Measurements from ENCODE around the gene P4HTM.

P4HTM gene, protein sequence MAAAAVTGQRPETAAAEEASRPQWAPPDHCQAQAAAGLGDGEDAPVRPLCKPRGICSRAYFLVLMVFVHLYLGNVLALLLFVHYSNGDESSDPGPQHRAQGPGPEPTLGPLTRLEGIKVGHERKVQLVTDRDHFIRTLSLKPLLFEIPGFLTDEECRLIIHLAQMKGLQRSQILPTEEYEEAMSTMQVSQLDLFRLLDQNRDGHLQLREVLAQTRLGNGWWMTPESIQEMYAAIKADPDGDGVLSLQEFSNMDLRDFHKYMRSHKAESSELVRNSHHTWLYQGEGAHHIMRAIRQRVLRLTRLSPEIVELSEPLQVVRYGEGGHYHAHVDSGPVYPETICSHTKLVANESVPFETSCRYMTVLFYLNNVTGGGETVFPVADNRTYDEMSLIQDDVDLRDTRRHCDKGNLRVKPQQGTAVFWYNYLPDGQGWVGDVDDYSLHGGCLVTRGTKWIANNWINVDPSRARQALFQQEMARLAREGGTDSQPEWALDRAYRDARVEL

DNA sequence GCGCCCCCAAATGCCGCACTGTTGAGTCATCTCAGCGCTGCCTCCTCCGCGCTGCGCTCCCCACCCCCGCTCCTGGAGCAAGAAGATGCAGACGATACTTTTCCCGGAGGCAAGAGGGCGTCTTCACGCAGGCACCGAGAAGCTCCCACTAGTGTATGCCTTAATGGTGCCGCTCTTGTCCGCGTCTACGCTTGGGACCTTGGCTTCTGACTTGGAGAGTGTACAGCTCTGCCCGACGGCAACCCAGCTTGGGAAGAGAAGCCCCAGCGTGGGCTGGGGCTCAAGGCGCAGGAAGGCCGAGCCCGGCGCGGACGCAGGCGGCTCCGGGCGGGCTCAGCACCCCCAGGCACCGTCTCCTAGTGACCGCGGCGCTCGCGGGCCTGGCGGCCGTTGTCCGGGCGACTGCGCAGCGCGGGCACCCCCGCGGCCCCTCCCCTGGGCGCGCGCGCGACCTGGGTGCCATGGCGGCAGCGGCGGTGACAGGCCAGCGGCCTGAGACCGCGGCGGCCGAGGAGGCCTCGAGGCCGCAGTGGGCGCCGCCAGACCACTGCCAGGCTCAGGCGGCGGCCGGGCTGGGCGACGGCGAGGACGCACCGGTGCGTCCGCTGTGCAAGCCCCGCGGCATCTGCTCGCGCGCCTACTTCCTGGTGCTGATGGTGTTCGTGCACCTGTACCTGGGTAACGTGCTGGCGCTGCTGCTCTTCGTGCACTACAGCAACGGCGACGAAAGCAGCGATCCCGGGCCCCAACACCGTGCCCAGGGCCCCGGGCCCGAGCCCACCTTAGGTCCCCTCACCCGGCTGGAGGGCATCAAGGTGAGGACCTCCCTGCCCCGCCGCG lies at the start of gene P4HTM:
Gene P4HTM (plus strand): TSS at position 446 of the 840 bp plus-strand sequence. CDS start 16 bp downstream, at position 462.
- peak; percentile 89 for DNase-seq

DNA sequence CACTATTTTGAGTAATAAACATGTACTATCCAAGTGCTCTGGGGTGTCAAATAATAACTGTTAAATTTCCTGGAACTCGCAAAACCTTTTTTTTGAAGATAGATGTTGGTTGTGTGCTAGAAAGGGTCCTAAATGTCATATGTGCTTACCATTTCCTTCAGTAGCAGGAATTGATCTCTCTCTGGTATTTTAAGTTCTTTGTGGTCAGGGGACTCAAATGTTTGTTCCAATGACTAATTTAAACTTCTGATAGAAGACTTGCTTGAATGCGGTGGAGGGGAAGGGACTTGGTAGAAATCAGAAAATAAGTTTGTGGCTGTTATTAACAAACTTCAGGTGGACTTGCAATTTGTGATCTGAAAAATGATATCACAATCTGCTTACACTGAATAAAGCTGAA lies 44.6 kb upstream of the P4HTM start:
- no peak for DNase-seq

DNA sequence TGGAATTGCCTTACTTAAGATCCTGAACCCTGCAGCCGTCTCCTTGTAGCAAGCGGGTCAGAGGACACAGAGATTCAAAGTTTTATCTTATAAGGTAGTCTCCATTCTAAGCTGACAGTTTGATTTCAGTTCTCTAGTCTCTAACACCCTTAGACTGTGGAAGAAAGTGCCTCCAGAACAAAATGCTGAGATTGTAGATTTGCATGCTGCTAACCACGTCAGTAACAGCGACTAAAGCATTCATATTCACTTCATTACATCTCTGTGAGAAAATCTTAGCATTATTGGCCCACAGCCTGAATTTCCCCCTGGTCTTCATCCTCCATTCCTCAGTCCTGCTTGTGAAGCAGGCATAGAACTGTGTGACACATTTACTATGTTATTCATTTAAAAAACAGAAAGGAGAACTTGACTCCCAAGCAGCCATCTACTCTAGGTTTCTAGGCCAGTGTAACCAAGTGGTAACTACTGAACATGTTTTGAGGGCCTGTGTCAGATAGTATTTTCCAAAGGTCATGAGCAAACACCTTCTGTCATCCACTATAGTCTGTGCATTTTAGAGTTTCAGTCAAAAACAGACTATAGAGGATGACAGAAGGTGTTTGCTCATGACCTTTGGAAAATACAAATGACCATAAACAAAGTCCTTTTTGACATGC lies 44.0 kb upstream of the P4HTM start:
- no peak for DNase-seq

DNA sequence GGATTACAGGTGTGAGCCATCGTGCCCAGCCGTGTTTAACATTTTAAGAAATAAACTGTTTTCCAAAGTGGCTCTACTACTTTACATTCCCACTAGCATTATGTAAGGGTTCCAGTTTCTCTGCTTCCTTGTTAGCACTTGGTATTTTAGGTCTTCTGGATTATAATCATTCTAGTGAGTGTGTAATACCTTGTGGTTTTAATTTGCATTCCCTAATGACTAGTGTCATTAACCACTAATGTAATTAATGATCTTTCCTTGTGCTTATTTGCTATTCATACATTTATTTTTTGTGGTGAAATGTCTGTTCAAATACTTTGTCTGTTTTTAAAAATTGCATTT lies 40.7 kb upstream of the P4HTM start:
- DNase-seq, result no peak

DNA sequence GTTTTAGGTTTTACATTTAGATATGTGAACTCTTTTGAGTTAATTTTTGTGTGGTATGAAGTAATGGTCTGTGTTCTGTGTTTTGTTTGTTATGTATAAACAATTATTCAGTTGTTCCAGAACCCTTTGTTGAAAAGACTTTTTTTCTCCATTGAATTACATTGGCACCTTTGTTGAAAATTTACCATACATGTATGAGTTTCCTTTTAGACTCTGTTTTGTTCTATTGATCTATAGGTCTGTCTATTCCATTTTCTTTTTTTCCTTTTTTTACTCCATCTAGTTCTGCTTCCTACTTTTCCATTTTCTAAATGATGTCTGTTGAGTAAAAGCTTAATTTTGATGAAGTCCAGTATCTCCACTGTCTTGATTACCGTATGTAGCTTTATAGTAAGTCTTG lies 40.0 kb upstream of the P4HTM start:
- DNase-seq, result no peak

DNA sequence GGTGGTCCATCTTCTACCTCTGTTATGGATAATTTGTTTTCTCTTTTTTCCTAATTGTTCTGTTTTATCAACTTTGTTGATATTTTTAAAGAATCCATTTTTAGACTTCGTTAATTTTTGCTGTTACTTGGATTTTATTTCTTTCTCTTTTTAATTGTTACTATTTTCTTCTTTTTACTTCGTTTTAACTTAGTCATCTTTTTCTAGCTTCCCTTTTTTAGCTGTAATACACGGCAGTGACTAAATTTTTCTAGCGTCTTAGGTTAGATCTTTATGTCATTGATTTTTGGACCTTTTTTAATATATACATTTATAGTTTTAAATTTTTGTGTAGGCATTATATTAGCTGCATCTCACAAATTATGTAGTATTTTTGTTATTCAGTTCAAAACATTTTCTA lies 38.3 kb upstream of the P4HTM start:
- DNase-seq, result no peak

DNA sequence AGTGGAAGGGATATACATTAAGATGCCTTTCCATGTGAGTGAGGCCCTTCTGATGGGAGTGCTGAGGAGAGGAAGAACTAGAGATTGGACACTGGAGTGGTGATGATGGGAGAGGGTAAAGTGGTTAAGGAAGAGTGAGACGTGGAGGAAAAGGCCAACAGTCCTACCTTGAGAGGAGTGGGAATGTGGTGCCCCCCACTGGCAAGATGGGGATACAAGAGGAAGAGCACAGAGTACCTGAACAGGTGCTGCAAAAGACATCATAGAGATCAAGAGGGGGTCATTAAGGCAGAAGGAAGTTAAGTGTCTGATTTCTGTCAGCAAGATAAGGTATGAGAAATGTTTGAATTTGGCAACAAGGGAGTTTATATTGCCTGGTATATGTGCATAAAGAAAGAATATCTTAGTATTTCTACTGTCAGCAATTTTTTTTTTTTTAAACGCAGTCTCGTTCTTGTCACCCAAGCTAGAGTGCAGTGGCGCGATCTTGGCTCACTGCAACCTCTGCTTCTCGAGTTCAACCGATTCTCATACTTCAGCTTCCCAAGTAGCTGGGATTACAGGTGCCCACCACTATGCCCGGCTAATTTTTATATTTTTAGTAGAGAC lies 37.4 kb upstream of the P4HTM start:
- peak; percentile 71 for DNase-seq

DNA sequence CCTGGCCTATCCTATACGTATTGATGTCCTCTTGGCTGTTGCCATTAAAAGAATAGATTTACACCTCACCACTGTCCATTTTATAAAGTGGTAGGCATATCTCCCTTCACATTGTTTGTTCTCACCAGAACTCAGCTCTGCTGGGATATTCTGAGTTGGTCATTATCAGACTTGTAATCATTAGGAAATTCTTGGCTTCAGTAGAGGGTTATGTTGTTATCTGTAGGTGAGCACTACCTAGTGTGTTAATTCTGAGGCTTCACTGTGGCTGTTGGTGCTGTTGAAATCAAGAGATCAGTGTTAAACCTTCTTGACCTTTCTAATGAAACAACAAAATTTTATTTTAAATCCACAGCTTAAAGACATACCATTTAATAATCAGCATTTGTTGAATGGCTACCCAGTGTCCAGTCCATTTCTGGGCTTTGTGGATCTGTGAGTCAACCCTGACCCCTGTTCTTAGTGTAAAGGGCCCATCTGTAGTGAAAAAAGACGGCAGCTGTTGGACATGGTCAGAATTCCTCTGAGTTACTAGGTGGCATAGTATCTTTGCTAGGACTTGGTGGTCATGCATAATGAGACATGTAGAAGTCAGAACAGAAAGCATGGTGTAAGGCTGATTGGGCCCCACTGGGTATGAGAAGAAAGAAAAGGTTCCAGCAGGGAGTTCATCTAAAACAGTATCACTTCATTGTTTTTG lies 32.9 kb upstream of the P4HTM start:
- DNase-seq, result no peak

DNA sequence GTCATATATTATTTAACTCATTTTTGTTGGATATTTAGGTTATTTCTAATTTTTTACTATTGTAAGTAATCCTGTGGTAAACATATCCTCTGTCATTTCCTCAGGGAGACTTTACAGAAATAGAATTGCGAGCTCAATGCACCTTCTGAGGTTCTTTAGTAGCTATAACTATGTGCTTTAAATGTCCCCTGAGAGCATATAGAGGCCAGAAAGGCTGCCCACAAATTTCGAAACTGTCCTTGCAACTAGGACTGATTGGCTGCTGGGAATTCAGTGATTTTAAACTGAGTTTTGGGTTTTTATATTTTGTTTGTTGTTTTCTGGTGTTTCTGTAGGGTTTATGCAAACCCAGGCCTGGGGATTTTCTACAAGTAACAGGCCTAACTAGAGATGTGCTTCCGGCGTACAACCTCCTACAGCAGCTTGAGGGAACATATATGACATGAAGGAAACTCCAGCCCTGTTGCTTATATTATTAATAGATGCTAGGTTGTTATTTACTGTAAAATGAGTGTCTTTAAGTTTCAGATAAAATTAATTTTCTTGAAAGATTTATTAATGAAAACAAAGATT lies 29.1 kb upstream of the P4HTM start:
- no peak for DNase-seq

DNA sequence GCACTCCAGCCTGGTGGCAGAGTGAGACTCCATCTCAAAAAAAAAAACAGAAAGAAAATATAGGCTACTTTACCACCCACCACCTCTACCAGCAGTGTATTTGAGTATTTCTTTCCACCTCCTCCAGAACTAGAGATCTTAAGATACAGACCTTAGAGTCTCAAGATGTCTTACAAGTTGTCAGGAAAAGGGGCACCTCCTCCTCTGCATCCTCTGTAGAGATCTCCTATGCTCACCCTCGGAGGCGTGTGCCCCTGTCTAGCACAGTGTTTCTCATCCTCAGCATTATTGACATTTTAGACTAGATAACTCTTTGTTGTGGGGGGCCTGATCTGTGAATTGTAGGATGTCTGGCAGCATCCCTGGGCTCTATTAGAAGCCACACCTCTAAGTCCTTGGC lies 27.7 kb upstream of the P4HTM start:
- no peak for DNase-seq

DNA sequence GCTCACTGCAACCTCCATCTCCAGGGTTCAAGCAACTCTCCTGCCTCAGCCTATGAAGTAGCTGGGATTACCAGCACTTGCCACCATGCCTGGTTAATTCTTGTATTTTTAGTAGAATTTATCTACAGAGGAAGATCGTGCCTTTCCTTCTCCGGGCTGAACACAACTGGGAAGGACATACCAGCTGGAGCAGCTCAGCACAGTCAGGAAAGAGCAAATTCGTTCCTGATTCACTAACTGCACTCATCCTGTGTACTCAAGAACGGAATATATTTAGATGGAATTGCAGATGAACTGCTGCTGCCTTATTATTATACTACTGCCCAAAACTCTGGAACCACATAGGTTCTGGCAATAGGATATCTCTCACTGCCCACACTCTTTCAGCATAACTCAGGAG lies 27.1 kb upstream of the P4HTM start:
- DNase-seq, result no peak

DNA sequence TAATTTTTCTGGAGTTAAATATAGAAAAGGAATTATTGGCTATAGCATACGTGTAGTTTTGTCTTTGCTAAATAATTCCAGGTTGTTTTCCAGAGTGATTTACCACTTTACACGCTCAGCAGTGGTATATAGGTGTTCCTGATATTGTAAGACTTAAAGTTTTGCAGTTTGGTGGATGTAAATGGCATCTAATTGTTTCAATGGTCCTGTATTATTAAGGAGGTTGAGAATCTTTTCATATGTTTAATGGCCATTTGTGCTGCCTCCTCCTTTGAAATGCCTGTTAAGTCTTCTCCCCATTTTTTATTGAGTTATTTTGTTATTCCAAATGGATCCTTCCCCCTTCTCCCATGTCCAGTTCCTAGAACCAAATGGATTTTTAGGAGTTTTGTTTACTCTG lies 26.4 kb upstream of the P4HTM start:
- no peak for DNase-seq

DNA sequence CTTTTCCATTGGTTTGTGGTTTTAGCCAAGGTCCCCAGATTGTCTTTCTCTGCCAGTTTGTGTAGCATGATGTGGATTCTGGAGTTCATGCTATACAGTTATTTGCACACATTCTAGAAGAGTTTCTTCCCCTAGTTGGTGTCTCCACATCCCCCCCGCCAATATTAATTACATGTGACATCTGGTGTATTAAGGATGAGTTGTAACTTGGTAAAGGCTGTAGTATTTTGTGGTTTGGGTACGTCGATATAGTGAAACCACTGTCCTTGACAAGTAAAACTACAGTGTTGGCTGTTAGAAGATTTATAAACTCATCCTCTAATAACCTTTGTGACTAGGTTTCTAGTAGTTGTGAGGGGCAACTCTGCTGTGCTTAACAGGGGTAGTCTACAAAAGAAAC lies 23.7 kb upstream of the P4HTM start:
- no peak for DNase-seq

DNA sequence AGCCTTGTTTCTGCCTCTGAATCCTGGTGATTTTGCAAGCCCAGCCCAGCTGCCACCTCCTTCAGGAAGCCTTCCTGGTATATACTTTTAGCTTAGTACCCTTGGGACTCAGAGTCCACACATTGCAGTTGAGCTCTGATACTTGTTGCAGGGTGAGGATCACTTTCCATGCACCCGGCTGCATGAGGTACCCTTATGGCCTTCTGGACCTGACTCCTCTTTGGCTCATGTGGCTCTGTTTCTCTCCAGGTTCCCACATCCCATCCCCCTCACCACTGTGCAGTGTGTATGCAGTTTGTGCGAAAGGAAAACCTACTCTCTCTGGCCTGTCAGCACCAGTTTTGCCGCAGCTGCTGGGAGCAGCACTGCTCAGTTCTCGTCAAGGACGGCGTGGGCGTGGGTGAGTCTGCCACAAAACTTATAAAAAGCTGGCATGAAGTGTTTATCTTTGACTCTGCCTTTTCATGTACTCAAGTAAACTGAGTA lies 23.1 kb upstream of the P4HTM start:
- DNase-seq, result peak; percentile 15

DNA sequence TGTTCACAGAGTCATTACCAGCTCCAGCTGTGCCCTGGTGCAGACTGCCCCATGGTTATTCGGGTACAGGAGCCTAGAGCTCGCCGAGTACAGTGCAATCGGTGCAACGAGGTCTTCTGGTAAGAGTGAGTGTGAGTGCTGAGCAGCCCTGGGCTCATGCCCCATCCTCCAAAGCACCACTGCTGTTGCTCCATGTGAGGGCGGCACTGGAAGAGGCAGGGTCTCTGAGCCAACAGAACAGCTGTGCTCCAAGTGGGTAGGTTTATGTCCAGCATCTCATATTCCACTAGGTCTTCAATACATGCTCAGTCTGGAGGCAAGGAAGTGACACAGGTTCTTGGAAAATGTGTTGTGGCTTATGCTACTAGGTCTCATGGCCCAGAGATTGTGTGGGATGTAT lies 19.5 kb upstream of the P4HTM start:
- DNase-seq, result no peak

DNA sequence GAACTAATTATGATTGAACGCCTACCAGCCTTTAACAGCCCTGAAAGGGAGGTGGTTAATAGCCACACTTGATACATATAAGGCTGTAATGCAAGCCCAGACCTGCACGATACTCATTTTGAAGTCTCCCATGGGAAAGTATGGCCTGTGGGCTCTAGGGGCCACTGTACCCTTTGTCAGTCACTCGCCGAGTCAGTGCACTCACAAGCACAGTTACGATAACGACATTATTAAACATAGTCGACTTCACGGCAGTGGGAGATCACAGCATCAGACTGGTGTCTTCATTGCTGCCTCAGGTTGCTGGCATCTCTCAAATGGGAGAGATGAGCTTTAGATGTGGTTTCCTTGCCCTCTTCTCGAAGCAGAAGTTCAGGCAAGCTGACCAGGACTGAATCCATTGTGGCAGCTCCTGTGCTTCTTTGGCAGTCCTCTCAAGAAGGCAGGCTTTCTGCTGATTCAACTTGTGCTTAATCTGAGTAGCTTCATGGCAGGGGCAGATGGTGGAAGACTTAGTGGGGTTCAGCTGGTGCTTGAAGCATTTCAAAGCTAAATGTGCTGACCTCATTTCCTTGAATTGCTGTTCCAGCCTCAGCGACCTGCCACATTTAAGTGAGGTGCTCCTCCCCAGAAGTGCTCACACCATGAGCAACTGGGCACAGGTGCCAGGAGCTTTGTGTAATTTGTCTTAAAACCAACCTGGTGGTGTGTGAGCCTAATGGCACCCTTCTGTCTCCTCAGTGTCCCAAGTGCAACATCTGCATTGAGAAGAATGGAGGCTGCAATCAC lies 15.8 kb upstream of the P4HTM start:
- DNase-seq, result no peak

DNA sequence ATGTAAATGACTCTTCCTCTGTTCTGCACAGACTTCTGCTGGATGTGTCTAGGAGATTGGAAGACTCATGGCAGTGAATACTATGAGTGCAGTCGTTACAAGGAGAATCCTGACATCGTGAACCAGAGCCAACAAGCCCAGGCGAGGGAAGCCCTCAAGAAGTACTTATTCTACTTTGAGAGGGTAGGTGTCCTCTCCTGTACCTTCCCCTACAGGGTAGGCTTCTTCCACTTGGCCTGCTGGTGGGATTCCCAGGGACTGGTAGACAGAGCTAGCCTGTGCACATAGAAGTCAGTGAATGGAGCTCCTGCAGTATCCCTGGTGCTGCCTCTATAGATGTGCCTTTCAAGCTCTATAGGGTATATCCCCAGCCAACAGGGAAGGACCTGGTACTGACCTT lies 10.6 kb upstream of the P4HTM start:
- DNase-seq, result no peak

DNA sequence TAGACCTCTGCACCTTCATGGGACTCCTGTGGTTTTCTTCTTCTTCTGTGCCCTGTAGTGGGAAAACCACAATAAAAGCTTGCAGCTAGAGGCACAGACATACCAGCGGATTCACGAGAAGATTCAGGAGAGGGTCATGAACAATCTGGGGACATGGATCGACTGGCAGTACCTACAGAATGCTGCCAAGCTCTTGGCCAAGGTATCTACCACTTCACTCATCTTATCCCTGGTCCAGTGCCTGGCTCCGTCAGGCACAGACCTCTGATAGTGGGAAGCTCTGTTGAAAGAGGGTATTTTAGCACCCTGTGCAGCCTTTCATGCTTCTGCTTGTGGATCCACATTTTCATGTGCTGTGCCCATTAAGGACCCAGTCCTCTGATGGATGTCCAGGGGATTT lies 9.7 kb upstream of the P4HTM start:
- DNase-seq, result no peak

DNA sequence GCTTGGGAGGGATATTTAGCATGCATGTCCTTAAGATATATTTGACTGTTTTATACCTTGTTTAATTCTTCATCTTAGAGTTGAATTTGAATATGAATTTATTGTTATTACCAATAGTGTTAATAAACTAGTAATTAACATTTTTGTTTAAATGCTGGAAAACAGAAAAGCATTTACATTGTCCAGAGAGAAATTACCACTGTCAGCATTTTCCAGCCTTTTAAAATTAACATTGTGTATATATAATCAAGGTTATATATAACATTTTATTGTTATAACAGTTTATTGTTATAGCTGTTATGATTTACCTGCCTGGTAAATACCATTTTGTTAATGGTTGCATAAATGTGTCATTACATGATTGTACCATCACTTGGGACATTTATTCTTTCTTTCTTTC lies 8.0 kb upstream of the P4HTM start:
- no peak for DNase-seq

DNA sequence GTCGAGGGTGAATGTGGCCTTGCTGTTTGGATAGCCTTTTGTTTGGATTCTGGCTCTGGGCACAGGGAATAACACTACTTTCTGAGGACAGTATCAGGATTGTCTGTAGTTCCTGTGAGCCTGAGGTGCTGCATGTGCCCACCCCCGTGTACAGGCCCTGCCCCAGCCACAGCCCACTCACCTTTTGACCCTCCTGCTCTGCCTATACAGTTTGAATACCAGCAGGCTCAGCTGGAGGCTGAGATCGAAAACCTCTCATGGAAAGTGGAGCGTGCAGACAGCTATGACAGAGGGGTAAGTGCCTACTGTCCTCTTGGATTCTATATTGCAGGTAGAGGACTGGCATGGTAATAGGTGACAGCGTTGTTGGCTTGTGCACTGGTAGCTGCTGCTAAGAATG lies 7.4 kb upstream of the P4HTM start:
- no peak for DNase-seq

DNA sequence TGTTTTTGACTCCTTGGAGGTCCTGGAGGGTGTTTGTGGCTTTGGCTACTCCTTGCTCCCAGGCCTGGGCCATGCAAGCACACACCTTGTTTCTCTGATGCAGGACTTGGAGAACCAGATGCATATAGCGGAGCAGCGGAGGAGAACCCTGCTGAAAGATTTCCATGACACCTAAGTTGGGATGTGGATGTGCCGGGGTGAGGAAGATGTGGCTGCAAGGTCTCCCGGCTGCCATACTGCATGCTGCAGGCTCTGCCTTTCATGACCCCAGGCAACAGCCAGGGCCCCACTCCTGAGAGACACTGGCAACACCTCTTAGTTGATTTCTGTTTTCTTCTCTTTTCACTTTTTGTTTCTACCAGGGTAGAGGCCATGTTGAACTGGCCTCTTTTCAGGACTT lies 6.9 kb upstream of the P4HTM start:
- DNase-seq, result no peak
